Mesendoderm (in vitro differentiated cells): ENCODE measurements around the gene MT1X.
A peak's percentile ranks its signal among the peaks of the same experiment; 100 is the strongest.
"Not testable (repeated sequence)": the region's sequence is repeated elsewhere in the genome, so short reads cannot be mapped to it uniquely, and the experiment has no call there.

ENCODE experiments used
- DNase-seq: peaks from one replicate; pipeline ENCODE4 v3.0.0; 2013
- H2AK5ac ChIP-seq: 2 replicates; pipeline ENCODE4 v1.6.1; 2013; ENCODE audit warnings: low read length, inconsistent platforms
- H2BK120ac ChIP-seq: 2 replicates; pipeline ENCODE4 v1.6.1; 2013; ENCODE audit warnings: low read depth, mild to moderate bottlenecking, low read length, moderate library complexity, mixed read lengths
- H2BK15ac ChIP-seq: replicated peaks from 2 replicates; pipeline ENCODE4 v1.6.1; 2013; ENCODE audit warnings: low read depth, mild to moderate bottlenecking, moderate library complexity
- H2BK5ac ChIP-seq: 2 replicates; pipeline ENCODE4 v1.6.1; 2013; ENCODE audit warnings: low read length, inconsistent platforms
- H3K18ac ChIP-seq: 2 replicates; pipeline ENCODE4 v1.6.1; 2013; ENCODE audit warnings: mild to moderate bottlenecking, low read length, mixed read lengths
- H3K23ac ChIP-seq: one replicate; pipeline ENCODE4 v1.6.1; 2013; ENCODE audit warnings: low read length
- H3K27ac ChIP-seq: 2 replicates; pipeline ENCODE4 v1.5.1; 2013; ENCODE audit warnings: low read depth, mild to moderate bottlenecking, inconsistent platforms, low read length, moderate library complexity
- H3K27me3 ChIP-seq: 2 replicates; pipeline ENCODE4 v1.6.1; 2013; ENCODE audit warnings: low read length, control low read depth, mild to moderate bottlenecking, inconsistent platforms; ENCODE audit not compliant: insufficient read depth, poor library complexity
- H3K36me3 ChIP-seq: 2 replicates; pipeline ENCODE4 v1.6.1; 2013; ENCODE audit warnings: low read length, inconsistent platforms; ENCODE audit not compliant: control insufficient read depth, insufficient read depth
- H3K4ac ChIP-seq: one replicate; pipeline ENCODE4 v1.6.1; 2013; ENCODE audit warnings: low read depth, mild to moderate bottlenecking, low read length, moderate library complexity
- H3K4me1 ChIP-seq: 2 replicates; pipeline ENCODE4 v1.6.1; 2013; ENCODE audit warnings: low read depth, low read length, inconsistent platforms; ENCODE audit not compliant: control insufficient read depth
- H3K4me2 ChIP-seq: 2 replicates; pipeline ENCODE4 v1.6.1; 2013; ENCODE audit warnings: low read length
- H3K4me3 ChIP-seq: 2 replicates; pipeline ENCODE4 v1.5.1; 2013; ENCODE audit warnings: mild to moderate bottlenecking, low read length
- H3K56ac ChIP-seq: one replicate; pipeline ENCODE4 v1.6.1; 2013; ENCODE audit warnings: low read length
- H3K79me1 ChIP-seq: 2 replicates; pipeline ENCODE4 v1.6.1; 2013; ENCODE audit warnings: low read length, inconsistent platforms
- H3K79me2 ChIP-seq: 2 replicates; pipeline ENCODE4 v1.6.1; 2013; ENCODE audit warnings: mild to moderate bottlenecking, low read length; ENCODE audit not compliant: control insufficient read depth, insufficient read depth
- H3K9ac ChIP-seq: 2 replicates; pipeline ENCODE4 v1.6.1; 2013; ENCODE audit warnings: low read length, inconsistent platforms
- H4K5ac ChIP-seq: one replicate; pipeline ENCODE4 v1.6.1; 2013; ENCODE audit warnings: low read length
- H4K8ac ChIP-seq: one replicate; pipeline ENCODE4 v1.6.1; 2013; ENCODE audit warnings: low read depth, mild to moderate bottlenecking, control low read depth, low read length, moderate library complexity
- WGBS: extraction: QIAGEN DNeasy Blood & Tissue Kit; methylation state at CpG from one replicate; pipeline ENCODE4 v1.1.7; 2013; ENCODE audit warnings: low lambda C conversion rate, missing lambda C conversion rate; ENCODE audit not compliant: insufficient coverage; ENCODE audit errors: extremely low coverage; 5-methylcytosine and 5-hydroxymethylcytosine counted together

The MT1X gene

GRCh38 chr16:56672761-56673536, 9.3 kb upstream of the MT1X start:
- H3K18ac ChIP-seq = no peak overlapping the region
- H3K23ac ChIP-seq = no peak overlapping the region
- no peaks in the 10 kb centered on the region for H3K79me2 ChIP-seq
- H2BK120ac ChIP-seq = no peak overlapping the region
- WGBS = no CpG with 5 or more reads among the region's 11 CpGs
- H2BK5ac ChIP-seq = no peak overlapping the region
- H3K56ac ChIP-seq = no peak overlapping the region
- H3K4me3 ChIP-seq = no peak overlapping the region
- no peak overlapping the region for H3K27ac ChIP-seq
- no peak overlapping the region for H4K8ac ChIP-seq
- H4K5ac ChIP-seq = no peak overlapping the region
- no peak overlapping the region for H3K4ac ChIP-seq
- H3K4me2 ChIP-seq = no peak overlapping the region
- H2BK15ac ChIP-seq = no peak overlapping the region
- H3K4me1 ChIP-seq = no peaks in the 10 kb centered on the region
- peaks cover 31% of the 10 kb centered on the region for H3K27me3 ChIP-seq
- H3K36me3 ChIP-seq = no peaks in the 10 kb centered on the region
- H3K9ac ChIP-seq = no peak overlapping the region
- H2AK5ac ChIP-seq = no peak overlapping the region
- no peak for DNase-seq
- no peaks in the 10 kb centered on the region for H3K79me1 ChIP-seq

- Histone ChIP-seq H3K4me1 (no peaks in the 10 kb centered on the region), H3K79me2 (no peaks in the 10 kb centered on the region), H2BK5ac (no peak overlapping the region), H3K4ac (no peak overlapping the region), H4K8ac (no peak overlapping the region), H3K36me3 (no peaks in the 10 kb centered on the region), H3K27me3 (peaks cover 21% of the 10 kb centered on the region), H3K18ac (no peak overlapping the region), H3K23ac (no peak overlapping the region), H4K5ac (no peak overlapping the region), H3K79me1 (no peaks in the 10 kb centered on the region), H2BK15ac (no peak overlapping the region), H3K9ac (no peak overlapping the region), H2BK120ac (no peak overlapping the region), H3K56ac (no peak overlapping the region), H3K4me2 (no peak overlapping the region), H3K27ac (no peak overlapping the region), H2AK5ac (no peak overlapping the region), H3K4me3 (no peak overlapping the region)
- no CpG with 5 or more reads among the region's 12 CpGs for WGBS
- peak; percentile 63 for DNase-seq
These were observed 8.3 kb upstream of the MT1X start for GRCh38 chr16:56673921-56674320.

- not testable (repeated sequence) for H3K18ac ChIP-seq, H2AK5ac ChIP-seq, H3K79me2 ChIP-seq, H3K56ac ChIP-seq, H3K27ac ChIP-seq, H2BK5ac ChIP-seq, H4K8ac ChIP-seq, H3K4me1 ChIP-seq, H3K9ac ChIP-seq, H4K5ac ChIP-seq, H3K36me3 ChIP-seq, H2BK15ac ChIP-seq, H3K79me1 ChIP-seq, DNase-seq, H3K4me3 ChIP-seq, H3K4me2 ChIP-seq, H3K23ac ChIP-seq, H3K4ac ChIP-seq, H2BK120ac ChIP-seq
- no CpG with 5 or more reads among the region's 6 CpGs for WGBS
- H3K27me3 ChIP-seq = peaks cover 15% of the 10 kb centered on the region
These were observed 7.7 kb upstream of the MT1X start for GRCh38 chr16:56674570-56674969.

- peak overlapping the region; percentile 11 for H3K4me3 ChIP-seq
- H2BK5ac ChIP-seq = no peak overlapping the region
- no peaks in the 10 kb centered on the region for H3K79me1 ChIP-seq
- H2AK5ac ChIP-seq = no peak overlapping the region
- peak overlapping the region; percentile 69 for H3K56ac ChIP-seq
- no peak overlapping the region for H3K27ac ChIP-seq
- H2BK120ac ChIP-seq = no peak overlapping the region
- DNase-seq = peak; percentile 67
- H3K9ac ChIP-seq = peak overlapping the region; percentile 43
- no peak overlapping the region for H3K23ac ChIP-seq
- no peak overlapping the region for H3K4ac ChIP-seq
- peaks cover 4% of the 10 kb centered on the region for H3K27me3 ChIP-seq
- no peak overlapping the region for H4K5ac ChIP-seq
- no peaks in the 10 kb centered on the region for H3K4me1 ChIP-seq
- H3K79me2 ChIP-seq = no peaks in the 10 kb centered on the region
- no CpG with 5 or more reads among the region's 32 CpGs for WGBS
- no peak overlapping the region for H2BK15ac ChIP-seq
- no peaks in the 10 kb centered on the region for H3K36me3 ChIP-seq
- no peak overlapping the region for H4K8ac ChIP-seq
- H3K18ac ChIP-seq = no peak overlapping the region
- H3K4me2 ChIP-seq = peak overlapping the region; percentile 35
These were observed 6.5 kb upstream of the MT1X start for GRCh38 chr16:56675685-56676210.

- Histone ChIP-seq H3K27me3 (no peaks in the 10 kb centered on the region), H4K5ac (no peak overlapping the region), H4K8ac (no peak overlapping the region), H3K56ac (no peak overlapping the region), H2BK5ac (no peak overlapping the region), H3K4me2 (no peak overlapping the region), H3K4me1 (no peaks in the 10 kb centered on the region), H3K18ac (no peak overlapping the region), H3K27ac (no peak overlapping the region), H3K23ac (no peak overlapping the region), H3K4me3 (no peak overlapping the region), H3K4ac (no peak overlapping the region), H3K79me2 (no peaks in the 10 kb centered on the region), H3K36me3 (no peaks in the 10 kb centered on the region), H3K9ac (no peak overlapping the region), H2AK5ac (no peak overlapping the region), H2BK120ac (no peak overlapping the region), H3K79me1 (no peaks in the 10 kb centered on the region), H2BK15ac (no peak overlapping the region)
- no CpG with 5 or more reads among the region's 3 CpGs for whole genome bisulfite sequencing
- no peak for DNase-seq
These were observed 4.8 kb upstream of the MT1X start for GRCh38 chr16:56677474-56677873.
